Mesodermal cell (in vitro differentiated cells): ENCODE measurements around the gene KCNJ6.

Experiments used
- H3K27ac ChIP-seq: 2 replicates; pipeline ENCODE4 v1.7.0; 2013; ENCODE audit warnings: mild to moderate bottlenecking, low read depth, low read length, moderate library complexity; ENCODE audit not compliant: severe bottlenecking
- H3K36me3 ChIP-seq: 2 replicates; pipeline ENCODE4 v1.7.1; 2013; ENCODE audit warnings: mild to moderate bottlenecking, low read length, moderate library complexity; ENCODE audit not compliant: control insufficient read depth, insufficient read depth
- H3K4me1 ChIP-seq: one replicate; pipeline ENCODE4 v1.7.1; 2013; ENCODE audit warnings: mild to moderate bottlenecking, low read length; ENCODE audit not compliant: insufficient read depth, control insufficient read depth, poor library complexity, severe bottlenecking
- H3K4me3 ChIP-seq: 2 replicates; pipeline ENCODE4 v1.7.0; 2013; ENCODE audit warnings: low read length, control low read depth, mild to moderate bottlenecking; ENCODE audit not compliant: insufficient read depth, poor library complexity, severe bottlenecking; ENCODE audit errors: extremely low read depth
- H3K9me3 ChIP-seq: 2 replicates; pipeline ENCODE4 v1.7.1; 2013; ENCODE audit warnings: mild to moderate bottlenecking, low read length, moderate library complexity; ENCODE audit not compliant: control insufficient read depth
- WGBS, 2 experiments: methylation state at CpG; one replicate each; pipeline ENCODE4 v1.1.5; 2013; ENCODE audit warnings: missing lambda C conversion rate in 2 of 2; ENCODE audit not compliant: insufficient coverage in 2 of 2; 5-methylcytosine and 5-hydroxymethylcytosine counted together

Gene KCNJ6

DNA sequence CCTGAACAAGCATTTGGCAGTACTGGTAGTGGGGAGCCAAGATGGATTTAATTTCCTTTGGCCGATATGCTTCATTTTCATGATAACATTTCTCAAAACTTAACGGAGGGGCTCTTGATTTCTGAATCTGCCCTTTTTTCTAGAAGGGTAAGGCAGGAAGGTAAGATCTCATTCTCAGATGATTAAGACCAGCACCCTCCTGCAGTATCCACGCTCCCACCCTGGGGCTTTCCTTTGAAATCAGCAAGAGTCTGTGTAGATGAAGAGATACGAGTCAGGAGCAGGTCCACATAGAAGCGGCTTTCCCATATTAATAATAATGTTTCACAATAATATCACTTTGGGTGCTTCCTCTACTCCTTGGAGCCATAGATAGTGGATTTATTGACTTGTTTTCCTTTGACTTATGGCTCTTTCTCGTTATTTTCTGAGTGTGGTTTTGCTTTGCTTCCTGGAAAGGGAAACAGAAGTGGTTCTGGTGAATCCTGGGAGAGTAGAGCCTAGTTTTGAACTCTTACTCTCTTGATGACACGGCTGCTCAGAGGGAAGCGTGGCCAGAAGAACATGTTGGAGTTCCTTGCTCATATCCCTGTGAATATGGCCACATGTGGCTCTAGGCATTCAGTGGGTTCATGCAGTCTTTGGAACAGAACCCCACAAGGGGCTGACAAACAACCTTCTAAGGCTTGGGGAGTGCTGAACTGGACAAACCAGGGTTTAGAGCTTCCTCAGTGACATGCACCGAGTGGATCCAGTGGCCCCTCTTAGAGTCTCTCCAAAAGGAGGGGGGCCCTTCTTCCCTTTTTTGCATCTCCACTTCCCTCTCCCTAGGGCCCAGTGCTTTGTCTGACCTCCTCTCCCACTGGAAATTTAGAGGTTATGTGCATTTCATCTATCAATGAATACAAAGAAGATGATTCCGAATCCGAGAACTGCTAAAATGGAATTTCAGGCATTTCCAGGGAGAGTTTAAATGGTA, 354.0 kb downstream of the KCNJ6 start:
- Histone ChIP-seq H3K4me3 (no peak overlapping the region), H3K4me1 (peaks cover 11% of the 10 kb centered on the region), H3K27ac (no peak overlapping the region), H3K9me3 (peaks cover 7% of the 10 kb centered on the region), H3K36me3 (no peaks in the 10 kb centered on the region)
- WGBS, 2 experiments, result 88 to 97% methylated on average over 5 to 6 of the region's 11 CpGs

DNA sequence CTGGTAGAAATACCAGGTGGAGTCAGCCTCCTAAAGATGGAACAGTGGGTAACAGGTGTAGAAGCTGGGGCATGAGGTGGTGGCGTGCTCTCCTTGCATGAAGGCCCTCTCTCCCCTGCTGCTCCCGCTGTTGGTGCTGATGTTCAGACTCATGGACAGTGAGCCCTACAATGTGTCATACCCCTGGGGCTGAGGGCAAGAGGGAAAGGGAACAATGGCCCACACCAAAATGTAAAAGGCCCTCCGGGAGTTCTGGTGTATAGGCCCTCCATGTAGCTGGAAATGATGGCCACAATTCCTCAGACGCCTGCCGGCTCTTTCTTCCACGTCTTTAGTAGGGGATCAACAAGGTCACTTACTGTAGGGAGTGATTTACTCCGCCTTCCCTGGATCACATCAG, 354.8 kb downstream of the KCNJ6 start:
- 85 to 92% methylated on average over 2 to 5 of the region's 7 CpGs for WGBS, 2 experiments
- Histone ChIP-seq H3K4me1 (peaks cover 11% of the 10 kb centered on the region), H3K27ac (no peak overlapping the region)

DNA sequence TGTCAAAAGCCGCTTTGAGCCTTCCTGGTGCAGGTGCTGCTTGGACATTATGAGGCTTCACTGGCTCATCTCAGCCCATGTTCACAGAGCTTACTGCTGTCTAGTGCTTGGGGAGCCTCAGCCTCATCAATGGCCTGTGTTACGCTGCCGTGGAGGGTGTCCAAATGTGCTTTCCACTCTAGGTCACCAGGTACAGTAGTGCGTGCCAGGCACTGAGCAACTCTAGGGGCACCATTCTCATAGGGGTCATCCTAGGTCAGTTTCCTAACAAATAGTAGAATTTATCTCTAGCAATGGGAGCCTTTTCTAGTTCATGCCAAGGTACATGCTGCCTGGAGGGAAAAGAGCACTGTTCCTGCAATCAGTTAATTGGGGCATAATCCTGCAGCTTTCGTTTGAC, 355.9 kb downstream of the KCNJ6 start:
- H3K36me3 ChIP-seq, result no peaks in the 10 kb centered on the region
- WGBS, 2 experiments, result 98 to 99% methylated on average over 5 of the region's 5 CpGs
- H3K4me1 ChIP-seq, result peaks cover 8% of the 10 kb centered on the region
- H3K27ac ChIP-seq, result no peak overlapping the region
- H3K9me3 ChIP-seq, result peaks cover 7% of the 10 kb centered on the region
- H3K4me3 ChIP-seq, result no peak overlapping the region

More for the DNA sequence above, 354.8 kb downstream of the KCNJ6 start:
- Histone ChIP-seq H3K36me3 (no peaks in the 10 kb centered on the region), H3K9me3 (peaks cover 7% of the 10 kb centered on the region), H3K4me3 (no peak overlapping the region)

GRCh38 chr21:37558676-37559211, 357.5 kb downstream of the KCNJ6 start:
- WGBS, 2 experiments, result 95 to 100% methylated on average over 6 of the region's 8 CpGs
- H3K36me3 ChIP-seq, result no peaks in the 10 kb centered on the region
- peaks cover 7% of the 10 kb centered on the region for H3K9me3 ChIP-seq
- no peaks in the 10 kb centered on the region for H3K4me1 ChIP-seq
- H3K27ac ChIP-seq, result no peak overlapping the region
- no peak overlapping the region for H3K4me3 ChIP-seq
